Measurements from ENCODE around the gene CHN2.

CHN2 gene

DNA sequence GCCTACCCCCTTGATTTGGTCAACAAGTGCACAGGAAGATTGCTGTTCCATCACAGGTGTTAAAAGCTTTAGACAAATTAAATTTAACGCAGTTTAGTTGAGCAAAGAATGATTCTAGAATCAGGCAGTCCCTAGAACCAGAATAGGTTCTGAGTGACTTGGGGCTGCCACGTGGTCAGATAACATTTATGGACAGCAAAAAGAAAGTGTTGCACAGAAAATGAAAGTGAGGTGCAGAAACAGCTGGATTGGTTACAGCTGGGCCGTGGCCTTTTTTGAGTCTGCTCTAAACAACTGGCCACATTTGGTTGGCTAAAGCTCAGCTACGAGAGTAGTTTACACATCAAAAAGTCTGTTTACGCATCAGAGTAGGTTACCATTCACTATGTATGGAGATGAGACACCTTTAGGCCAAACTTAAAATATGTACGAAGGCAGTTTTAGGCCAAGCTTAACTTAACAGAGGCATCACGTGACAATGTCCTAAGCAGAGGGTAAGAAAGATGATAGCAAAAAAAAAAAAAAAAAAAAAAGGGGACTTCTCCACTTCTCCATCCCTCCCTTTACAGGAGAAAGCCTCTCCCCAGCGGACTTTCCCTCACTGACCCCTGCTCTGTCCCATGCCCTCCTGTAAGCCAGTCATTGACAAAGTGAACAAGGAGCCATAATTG, 235.8 kb downstream of the CHN2 start:
- FAIRE-seq = no peak
- DNase-seq (ENCODE audit: insufficient read length, low spot score) = no peak
- no peak for TF ChIP-seq SPI1 (IDR thresholded peaks at IDR 0.05; ENCODE audit: low read depth, low read length)

DNA sequence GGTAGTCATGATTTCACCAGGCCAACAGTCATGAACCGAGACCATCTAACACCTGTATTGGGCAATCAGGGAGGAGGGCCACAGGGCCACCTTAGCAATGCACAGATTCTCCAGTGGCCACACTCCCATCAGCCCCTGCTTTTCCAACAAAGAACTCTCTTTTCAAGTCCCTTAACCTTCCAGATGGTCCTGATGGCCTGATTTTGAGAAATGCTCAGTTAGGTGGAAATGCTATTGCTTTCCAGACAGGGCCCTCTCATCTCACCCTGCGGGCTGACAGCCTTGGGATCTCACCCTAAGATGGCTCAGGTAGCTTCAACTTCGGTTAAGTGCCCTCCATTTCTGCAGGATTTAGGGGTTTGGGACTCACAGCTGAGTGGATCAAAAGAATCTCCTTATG, 237.1 kb downstream of the CHN2 start:
- DNase-seq (ENCODE audit: insufficient read length, low spot score) (no peak), FAIRE-seq (no peak)
- no peak for TF ChIP-seq POLR2AphosphoS5 (IDR thresholded peaks at IDR 0.05; ENCODE audit: low read depth, low read length)
- TF ChIP-seq POLR2A (IDR thresholded peaks at IDR 0.05; ENCODE audit: low read depth, low read length) = no peak
- no peak for TF ChIP-seq POU2F2 (IDR thresholded peaks at IDR 0.05; ENCODE audit: low read depth, low read length)

DNA sequence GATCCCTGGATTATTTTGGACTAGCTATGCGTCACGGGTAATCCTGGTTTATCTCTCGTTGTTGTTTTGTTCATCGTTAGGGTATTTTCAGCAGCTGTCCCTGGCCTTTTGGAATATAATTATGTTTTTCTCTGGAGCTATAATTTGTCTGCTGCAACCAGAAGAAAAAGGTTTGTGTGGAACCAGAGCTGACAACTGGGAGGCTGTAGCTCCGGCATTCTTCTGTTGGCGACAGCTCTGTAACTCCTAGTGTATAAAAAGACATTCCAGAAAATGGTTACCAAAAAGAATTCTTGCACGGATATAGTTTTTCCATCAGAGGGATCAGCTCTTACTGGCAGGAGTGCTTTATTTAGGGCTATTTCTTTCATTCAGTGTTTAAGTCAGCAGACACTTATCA, 238.1 kb downstream of the CHN2 start:
- FAIRE-seq (no peak), DNase-seq (ENCODE audit: insufficient read length, low spot score) (no peak)
- no peak for TF ChIP-seq PAX5 (IDR thresholded peaks at IDR 0.05; ENCODE audit: insufficient read depth, low read length, severe bottlenecking)
- no peak for TF ChIP-seq TAF1 (IDR thresholded peaks at IDR 0.05; ENCODE audit: low read depth, low read length)
- TF ChIP-seq POLR2A (IDR thresholded peaks at IDR 0.05; ENCODE audit: low read depth, low read length) = no peak
- no peak for TF ChIP-seq POLR2AphosphoS5 (IDR thresholded peaks at IDR 0.05; ENCODE audit: low read depth, low read length)
- TF ChIP-seq SPI1 (IDR thresholded peaks at IDR 0.05; ENCODE audit: low read depth, low read length) = no peak
- no peak for TF ChIP-seq POU2F2 (IDR thresholded peaks at IDR 0.05; ENCODE audit: low read depth, low read length)

DNA sequence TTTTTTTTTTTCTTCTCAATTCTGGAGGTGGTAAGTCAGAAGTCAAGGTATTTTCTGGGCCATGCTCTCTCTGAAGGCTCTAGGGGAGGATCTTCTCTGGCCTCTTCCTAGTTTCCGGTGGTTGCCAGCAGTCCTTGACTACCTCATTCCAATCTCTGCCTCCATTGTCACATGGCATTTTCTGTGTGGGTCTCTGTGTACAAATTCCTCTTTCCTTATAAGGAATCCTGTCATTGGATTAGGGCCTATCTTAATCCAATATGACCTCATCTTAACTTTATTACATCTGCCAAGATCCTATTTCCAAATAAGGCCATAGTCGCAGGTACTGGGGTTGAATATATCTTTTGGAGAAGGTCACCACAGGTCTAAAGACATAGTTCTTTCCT, 239.8 kb downstream of the CHN2 start:
- no peak for FAIRE-seq
- TF ChIP-seq POU2F2 (IDR thresholded peaks at IDR 0.05; ENCODE audit: low read depth, low read length) = no peak
- no peak for TF ChIP-seq POLR2A (IDR thresholded peaks at IDR 0.05; ENCODE audit: low read depth, low read length)
- TF ChIP-seq TAF1 (IDR thresholded peaks at IDR 0.05; ENCODE audit: low read depth, low read length) = no peak
- TF ChIP-seq PAX5 (IDR thresholded peaks at IDR 0.05; ENCODE audit: insufficient read depth, low read length, severe bottlenecking) = no peak
- TF ChIP-seq SPI1 (IDR thresholded peaks at IDR 0.05; ENCODE audit: low read depth, low read length) = no peak
- no peak for TF ChIP-seq POLR2AphosphoS5 (IDR thresholded peaks at IDR 0.05; ENCODE audit: low read depth, low read length)
- DNase-seq (ENCODE audit: insufficient read length, low spot score) = no peak

DNA sequence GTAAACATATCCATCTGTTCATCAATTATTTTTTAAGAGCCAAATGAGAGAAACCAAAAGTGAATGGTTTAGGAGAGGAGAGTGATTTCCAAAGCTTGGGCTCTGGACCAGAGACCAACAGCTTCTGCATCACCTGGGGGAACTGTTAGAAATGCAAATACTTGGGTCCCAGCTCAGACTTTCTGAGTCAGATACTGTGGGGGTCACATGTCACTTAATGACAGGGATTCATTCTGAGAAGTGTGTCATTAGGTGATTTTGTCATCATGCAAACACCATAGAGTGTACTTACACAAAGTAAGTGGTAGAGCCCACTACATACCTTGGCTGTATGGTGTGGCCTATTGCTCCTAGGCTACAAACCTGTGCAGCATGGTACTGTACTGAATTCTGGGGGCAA, 240.6 kb downstream of the CHN2 start:
- DNase-seq (ENCODE audit: insufficient read length, low spot score) (no peak), FAIRE-seq (no peak)
- TF ChIP-seq POLR2AphosphoS5 (IDR thresholded peaks at IDR 0.05; ENCODE audit: low read depth, low read length) = no peak
- no peak for TF ChIP-seq POLR2A (IDR thresholded peaks at IDR 0.05; ENCODE audit: low read depth, low read length)
- no peak for TF ChIP-seq POU2F2 (IDR thresholded peaks at IDR 0.05; ENCODE audit: low read depth, low read length)
- TF ChIP-seq PAX5 (IDR thresholded peaks at IDR 0.05; ENCODE audit: insufficient read depth, low read length, severe bottlenecking) = no peak
- TF ChIP-seq TAF1 (IDR thresholded peaks at IDR 0.05; ENCODE audit: low read depth, low read length) = no peak
- no peak for TF ChIP-seq SPI1 (IDR thresholded peaks at IDR 0.05; ENCODE audit: low read depth, low read length)

DNA sequence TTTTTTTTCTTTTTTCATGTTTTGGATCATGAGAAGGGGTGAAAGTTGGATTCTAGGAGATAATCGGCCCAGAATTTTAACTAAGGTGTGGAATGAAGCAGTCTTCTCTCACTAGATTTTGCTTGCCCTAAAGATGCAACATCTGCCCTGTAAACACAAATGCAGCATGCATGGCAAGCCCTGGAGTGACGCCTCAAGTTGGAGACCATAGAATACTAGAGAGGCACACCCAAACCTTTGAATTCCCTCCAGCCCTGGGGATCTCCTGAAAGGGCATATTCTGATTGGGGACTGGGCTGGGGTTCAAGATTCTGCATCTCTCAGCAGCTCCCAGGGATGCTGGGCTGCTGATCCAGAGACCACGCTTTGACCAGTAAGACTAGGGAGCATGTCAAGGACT, 241.3 kb downstream of the CHN2 start:
- no peak for TF ChIP-seq POLR2A (IDR thresholded peaks at IDR 0.05; ENCODE audit: low read depth, low read length)
- TF ChIP-seq SPI1 (IDR thresholded peaks at IDR 0.05; ENCODE audit: low read depth, low read length) = no peak
- TF ChIP-seq PAX5 (IDR thresholded peaks at IDR 0.05; ENCODE audit: insufficient read depth, low read length, severe bottlenecking) = no peak
- TF ChIP-seq TAF1 (IDR thresholded peaks at IDR 0.05; ENCODE audit: low read depth, low read length) = no peak
- TF ChIP-seq POU2F2 (IDR thresholded peaks at IDR 0.05; ENCODE audit: low read depth, low read length) = no peak
- no peak for FAIRE-seq
- no peak for DNase-seq (ENCODE audit: insufficient read length, low spot score)

DNA sequence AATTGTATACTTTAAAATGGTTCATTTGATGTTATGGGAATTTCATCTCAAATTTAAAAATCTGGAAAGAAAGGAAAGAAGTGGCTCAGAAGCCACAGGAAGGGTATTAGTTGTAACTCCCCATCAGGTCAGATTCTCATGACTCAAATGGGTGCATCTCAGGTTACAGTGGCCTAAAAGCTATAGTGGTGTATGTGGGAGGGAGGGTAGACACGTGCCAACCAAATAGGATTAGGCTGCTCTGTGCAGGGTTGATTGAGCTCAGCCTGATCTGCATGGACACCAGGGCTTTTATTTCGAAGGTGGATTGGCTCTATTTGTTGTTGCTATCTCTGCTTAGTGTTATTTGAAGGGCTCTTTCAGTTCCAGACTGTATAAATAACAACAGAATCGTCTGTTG, 247.6 kb downstream of the CHN2 start:
- TF ChIP-seq TAF1 (IDR thresholded peaks at IDR 0.05; ENCODE audit: low read depth, low read length) (no peak), POLR2A (IDR thresholded peaks at IDR 0.05; ENCODE audit: low read depth, low read length) (no peak), POLR2AphosphoS5 (IDR thresholded peaks at IDR 0.05; ENCODE audit: low read depth, low read length) (no peak), SPI1 (IDR thresholded peaks at IDR 0.05; ENCODE audit: low read depth, low read length) (no peak), PAX5 (IDR thresholded peaks at IDR 0.05; ENCODE audit: insufficient read depth, low read length, severe bottlenecking) (no peak), POU2F2 (IDR thresholded peaks at IDR 0.05; ENCODE audit: low read depth, low read length) (no peak)
- FAIRE-seq (no peak), DNase-seq (ENCODE audit: insufficient read length, low spot score) (no peak)

DNA sequence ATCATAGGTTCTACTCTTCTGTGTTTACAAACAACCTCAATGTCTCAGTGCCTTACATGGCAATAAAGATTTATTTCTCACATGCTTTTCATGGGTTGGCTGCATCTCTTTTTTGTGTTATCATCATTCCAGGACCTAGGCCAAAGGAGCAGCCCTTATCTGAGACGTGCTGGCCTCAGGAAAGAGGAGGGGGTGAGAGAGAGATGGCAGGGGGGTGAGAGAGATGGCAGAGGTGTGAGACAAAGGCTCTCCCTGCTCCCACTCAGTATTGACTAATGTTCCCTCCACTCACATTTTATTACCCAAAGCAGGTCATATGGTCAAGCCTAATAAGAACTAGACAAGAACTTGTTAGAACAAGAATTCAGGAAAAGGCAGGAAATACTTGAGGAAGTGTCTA, 249.0 kb downstream of the CHN2 start:
- no peak for DNase-seq (ENCODE audit: insufficient read length, low spot score)
- no peak for FAIRE-seq
- TF ChIP-seq PAX5 (IDR thresholded peaks at IDR 0.05; ENCODE audit: insufficient read depth, low read length, severe bottlenecking) = no peak
- TF ChIP-seq SPI1 (IDR thresholded peaks at IDR 0.05; ENCODE audit: low read depth, low read length) = no peak
- TF ChIP-seq POU2F2 (IDR thresholded peaks at IDR 0.05; ENCODE audit: low read depth, low read length) = no peak
- no peak for TF ChIP-seq POLR2AphosphoS5 (IDR thresholded peaks at IDR 0.05; ENCODE audit: low read depth, low read length)
- no peak for TF ChIP-seq TAF1 (IDR thresholded peaks at IDR 0.05; ENCODE audit: low read depth, low read length)
- no peak for TF ChIP-seq POLR2A (IDR thresholded peaks at IDR 0.05; ENCODE audit: low read depth, low read length)

DNA sequence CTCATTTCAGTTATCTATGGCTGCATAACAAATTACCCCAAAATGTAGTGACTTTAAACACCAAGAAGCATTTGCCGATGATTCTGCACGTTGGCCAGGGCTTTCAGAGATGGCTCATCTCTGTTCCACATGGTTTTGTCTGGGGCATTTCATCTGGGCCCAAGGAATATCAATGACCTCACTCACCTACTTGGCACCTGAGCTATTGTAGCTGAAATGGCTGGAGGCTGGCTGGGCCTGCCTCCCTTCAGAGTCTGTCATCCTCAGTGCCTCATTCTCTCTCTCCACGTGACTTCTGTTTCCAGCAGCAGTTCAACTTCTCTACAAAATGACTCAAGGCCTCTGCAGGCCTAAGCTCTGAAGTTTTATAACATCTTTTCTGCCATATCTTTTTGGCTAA, 249.7 kb downstream of the CHN2 start:
- DNase-seq (ENCODE audit: insufficient read length, low spot score) = no peak
- TF ChIP-seq POLR2AphosphoS5 (IDR thresholded peaks at IDR 0.05; ENCODE audit: low read depth, low read length) (no peak), SPI1 (IDR thresholded peaks at IDR 0.05; ENCODE audit: low read depth, low read length) (no peak), TAF1 (IDR thresholded peaks at IDR 0.05; ENCODE audit: low read depth, low read length) (no peak), POU2F2 (IDR thresholded peaks at IDR 0.05; ENCODE audit: low read depth, low read length) (no peak), POLR2A (IDR thresholded peaks at IDR 0.05; ENCODE audit: low read depth, low read length) (no peak), PAX5 (IDR thresholded peaks at IDR 0.05; ENCODE audit: insufficient read depth, low read length, severe bottlenecking) (no peak)
- no peak for FAIRE-seq

DNA sequence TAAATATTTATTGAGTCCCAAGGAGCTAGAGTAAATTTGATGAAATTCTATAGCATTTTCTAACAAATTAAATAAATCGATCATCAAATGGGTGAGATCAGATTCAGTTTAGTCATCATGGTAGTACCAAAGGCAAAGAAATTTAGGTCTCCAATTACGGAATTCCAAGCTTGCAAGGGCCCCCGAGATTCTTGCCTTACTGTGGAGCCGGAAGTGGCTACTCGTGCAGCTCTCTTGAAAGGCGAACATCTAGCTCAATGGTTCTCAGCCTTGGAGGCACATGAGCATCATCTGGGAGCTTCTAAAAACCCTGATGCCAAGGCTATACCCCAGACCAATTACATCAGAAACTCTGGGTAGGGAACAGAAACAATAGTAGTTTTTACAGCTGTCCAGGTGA, 251.2 kb downstream of the CHN2 start:
- TF ChIP-seq SPI1 (IDR thresholded peaks at IDR 0.05; ENCODE audit: low read depth, low read length) (no peak), TAF1 (IDR thresholded peaks at IDR 0.05; ENCODE audit: low read depth, low read length) (no peak), POU2F2 (IDR thresholded peaks at IDR 0.05; ENCODE audit: low read depth, low read length) (no peak), PAX5 (IDR thresholded peaks at IDR 0.05; ENCODE audit: insufficient read depth, low read length, severe bottlenecking) (no peak), POLR2AphosphoS5 (IDR thresholded peaks at IDR 0.05; ENCODE audit: low read depth, low read length) (no peak), POLR2A (IDR thresholded peaks at IDR 0.05; ENCODE audit: low read depth, low read length) (no peak)
- FAIRE-seq = no peak
- DNase-seq (ENCODE audit: insufficient read length, low spot score) = no peak
